WTC11 (cell line): ENCODE data around the gene RIMS4. TPM values are rescaled to one million over a fixed set of nuclear protein-coding genes. Genes with fewer than 3 reads are reported as not detected.
A peak's percentile ranks its signal among the peaks of the same experiment; 100 is the strongest.

Experiments used
- ATAC-seq: fragments of 200-7000 bp; cut with Tn5 transposase; 2 replicates; pipeline ENCODE4 v1.10.0; 2021; ENCODE audit warnings: mild to moderate bottlenecking, moderate library complexity
- CTCF ChIA-PET: fragments of 300-600 bp; sonication (Branson Sonifier 250); formaldehyde crosslinking; loops from one replicate; lab custom pipeline; 2021; ENCODE audit warnings: antibody characterized with exemption; lab: Charles Lee
- POLR2A ChIA-PET: fragments of 350-600 bp; sonication (Branson Sonifier 250); formaldehyde crosslinking; loops from one replicate; lab custom pipeline; 2021; ENCODE audit warnings: antibody characterized with exemption; lab: Charles Lee
- DNase-seq: peaks from one replicate; pipeline ENCODE4 v3.0.0; 2021; ENCODE audit warnings: low spot score
- H3K27ac Mint-ChIP-seq: 2 replicates; pipeline ENCODE4 v1.8.0; 2021; ENCODE audit warnings: mixed read lengths
- H3K27me3 Mint-ChIP-seq: 2 replicates; pipeline ENCODE4 v1.8.0; 2021; ENCODE audit warnings: low read depth, mild to moderate bottlenecking, moderate library complexity, mixed read lengths
- H3K36me3 Mint-ChIP-seq: 2 replicates; pipeline ENCODE4 v1.8.0; 2021; ENCODE audit warnings: mixed read lengths
- H3K4me1 Mint-ChIP-seq: 2 replicates; pipeline ENCODE4 v1.8.0; 2022; ENCODE audit warnings: mixed read lengths
- H3K4me3 Mint-ChIP-seq: 2 replicates; pipeline ENCODE4 v1.8.0; 2021; ENCODE audit warnings: mild to moderate bottlenecking, moderate library complexity, mixed read lengths
- H3K9me3 Mint-ChIP-seq: 2 replicates; pipeline ENCODE4 v1.8.0; 2021; ENCODE audit warnings: mixed read lengths
- E2F5 ChIP-seq: sonication (generic); formaldehyde crosslinking; IDR thresholded peaks from 2 replicates; pipeline ENCODE4 v1.8.1; 2022; ENCODE audit warnings: mild to moderate bottlenecking, moderate library complexity, missing genetic modification reagents
- ESRRA ChIP-seq: sonication (generic); formaldehyde crosslinking; IDR thresholded peaks from 2 replicates; pipeline ENCODE4 v1.8.1; 2022; ENCODE audit warnings: mild to moderate bottlenecking, missing genetic modification reagents, borderline replicate concordance
- FOXK1 ChIP-seq: sonication (generic); formaldehyde crosslinking; IDR thresholded peaks from 2 replicates; pipeline ENCODE4 v1.8.0; 2022; ENCODE audit warnings: mild to moderate bottlenecking, moderate library complexity, missing genetic modification reagents
- HMGXB4 ChIP-seq: sonication (generic); formaldehyde crosslinking; IDR thresholded peaks from 2 replicates; pipeline ENCODE4 v1.8.1; 2023; ENCODE audit warnings: mild to moderate bottlenecking, moderate library complexity, missing genetic modification reagents
- MLX ChIP-seq: sonication (generic); formaldehyde crosslinking; IDR thresholded peaks from 2 replicates; pipeline ENCODE4 v1.8.1; 2023; ENCODE audit warnings: mild to moderate bottlenecking, missing genetic modification reagents, moderate library complexity
- MYBL2 ChIP-seq: sonication (generic); formaldehyde crosslinking; IDR thresholded peaks from 2 replicates; pipeline ENCODE4 v1.8.1; 2023; ENCODE audit warnings: mild to moderate bottlenecking, moderate library complexity, missing genetic modification reagents
- NR3C1 ChIP-seq: sonication (generic); formaldehyde crosslinking; conservative IDR thresholded peaks from 2 replicates; pipeline ENCODE4 v1.8.1; 2023; ENCODE audit warnings: low read depth, mild to moderate bottlenecking, missing genetic modification reagents
- TCF7 ChIP-seq: sonication (generic); formaldehyde crosslinking; IDR thresholded peaks from 2 replicates; pipeline ENCODE4 v1.8.0; 2022; ENCODE audit warnings: mild to moderate bottlenecking, low read depth, missing genetic modification reagents, moderate library complexity
- TP53 ChIP-seq: sonication (generic); formaldehyde crosslinking; IDR thresholded peaks from 2 replicates; pipeline ENCODE4 v1.8.1; 2023; ENCODE audit warnings: mild to moderate bottlenecking, missing genetic modification reagents
- ZNF121 ChIP-seq: sonication (generic); formaldehyde crosslinking; IDR thresholded peaks from 2 replicates; pipeline ENCODE4 v1.8.0; 2023; ENCODE audit warnings: missing genetic modification reagents
- ZNF138 ChIP-seq: sonication (generic); formaldehyde crosslinking; conservative IDR thresholded peaks from 2 replicates; pipeline ENCODE4 v1.8.1; 2022; ENCODE audit warnings: mild to moderate bottlenecking, moderate library complexity, missing genetic modification reagents
- ZNF423 ChIP-seq: fragments of 250-450 bp; sonication (Bioruptor Pico); IDR thresholded peaks from 2 replicates; pipeline ENCODE4 v2.1.2; 2022; ENCODE audit warnings: mild to moderate bottlenecking, moderate library complexity
- ZNF532 ChIP-seq: fragments of 250-450 bp; sonication (Bioruptor Pico); IDR thresholded peaks from 2 replicates; pipeline ENCODE4 v1.9.0; 2021; ENCODE audit warnings: mild to moderate bottlenecking, borderline replicate concordance
- ZNF671 ChIP-seq: fragments of 250-450 bp; sonication (Bioruptor Pico); IDR thresholded peaks from 2 replicates; pipeline ENCODE4 v1.8.0; 2021; ENCODE audit warnings: mild to moderate bottlenecking
- total RNA-seq: library from RNA; stranded (reverse); gene quantifications from 3 replicates; pipeline ENCODE4 v1.2.3, GENCODE V29; 2021

RIMS4 gene
- total RNA-seq, 1 experiment from 2014 or later, result 24.8 TPM

GRCh38 chr20:44814937-44815336 is 4.6 kb upstream of the RIMS4 start:
- ATAC-seq, result no peak
- TF ChIP-seq ESRRA (CRISPR knock-in tag), result no peak
- TF ChIP-seq ZNF121, result peak; percentile 94
- TF ChIP-seq, all 79 proteins: peak for 1
- POLR2A ChIA-PET, result no interaction called here
- Mint-ChIP-seq H3K4me3 (no peak overlapping the region), H3K27me3 (peaks cover 32% of the 10 kb centered on the region), H3K36me3 (no peaks in the 10 kb centered on the region), H3K4me1 (peaks cover 8% of the 10 kb centered on the region), H3K27ac (no peak overlapping the region), H3K9me3 (no peaks in the 10 kb centered on the region)
- no peak for DNase-seq
- CTCF ChIA-PET, result no interaction called here

GRCh38 chr20:44811150-44811685 is 872 bp upstream of the RIMS4 start:
- Mint-ChIP-seq H3K4me3 (peak overlapping the region; percentile 72), H3K4me1 (peaks cover 18% of the 10 kb centered on the region), H3K36me3 (no peaks in the 10 kb centered on the region), H3K9me3 (no peaks in the 10 kb centered on the region), H3K27me3 (peaks cover 64% of the 10 kb centered on the region), H3K27ac (no peak overlapping the region)
- DNase-seq (no peak), ATAC-seq (no peak)
- POLR2A ChIA-PET, result no interaction called here
- CTCF ChIA-PET, result interaction anchor here (1.1 kb wide), 1 partner anchor 25 kb away, joined by 3 read pairs; no protein-coding TSS in a partner anchor
- TF ChIP-seq MLX (CRISPR knock-in tag) (no peak), TCF7 (CRISPR knock-in tag) (no peak), E2F5 (no peak), ZNF423 (CRISPR knock-in tag) (no peak), ZNF532 (CRISPR knock-in tag) (no peak), TP53 (CRISPR knock-in tag) (no peak), HMGXB4 (CRISPR knock-in tag) (no peak), NR3C1 (CRISPR knock-in tag) (no peak), ZNF671 (CRISPR knock-in tag) (no peak), ZNF138 (no peak)

GRCh38 chr20:44810061-44810390 is 320 bp downstream of the RIMS4 start:
- H3K36me3 Mint-ChIP-seq, result no peaks in the 10 kb centered on the region
- peak overlapping the region; percentile 92 for H3K4me3 Mint-ChIP-seq
- CTCF ChIA-PET, result interaction anchor here (0.6 kb wide), 1 partner anchor 24 kb away, joined by 3 read pairs; no protein-coding TSS in a partner anchor
- TF ChIP-seq FOXK1 (CRISPR knock-in tag) (no peak), MYBL2 (no peak)
- peaks cover 25% of the 10 kb centered on the region for H3K4me1 Mint-ChIP-seq
- DNase-seq (peak; percentile 27), ATAC-seq (peak; percentile 7)
- H3K27me3 Mint-ChIP-seq, result peaks cover 65% of the 10 kb centered on the region
- H3K9me3 Mint-ChIP-seq, result no peaks in the 10 kb centered on the region
- POLR2A ChIA-PET, result no interaction called here
- no peak overlapping the region for H3K27ac Mint-ChIP-seq
